ENCODE data around the gene SDC1. TPM values are rescaled to one million over a fixed set of nuclear protein-coding genes. Genes with fewer than 3 reads are reported as not detected.
"Not testable (repeated sequence)": the region's sequence is repeated elsewhere in the genome, so short reads cannot be mapped to it uniquely, and the experiment has no call there.

The SDC1 gene
- 0.14 TPM in 1 of 2 replicates, not detected in the other for total RNA-seq

GRCh38 chr2:20224716-20225293 is at the start of gene SDC1:
TSS of gene SDC1 (minus strand) at chr2:20225130. CDS start at chr2:20224867, 263 bp downstream.
- intact Hi-C loops (cut with micrococcal nuclease) = no loop called here

- intact Hi-C loops (cut with micrococcal nuclease) = no loop called here
Observed at GRCh38 chr2:20273042-20273441, 48.1 kb upstream of the SDC1 start.

GRCh38 chr2:20268317-20268716 is 43.4 kb upstream of the SDC1 start:
- intact Hi-C loops (cut with micrococcal nuclease) = not testable (repeated sequence)

- intact Hi-C loops (cut with micrococcal nuclease) = no loop called here
Observed at GRCh38 chr2:20267529-20267928, 42.6 kb upstream of the SDC1 start.

GRCh38 chr2:20264629-20265028 is 39.7 kb upstream of the SDC1 start:
- intact Hi-C loops (cut with micrococcal nuclease) = no loop called here

DNA sequence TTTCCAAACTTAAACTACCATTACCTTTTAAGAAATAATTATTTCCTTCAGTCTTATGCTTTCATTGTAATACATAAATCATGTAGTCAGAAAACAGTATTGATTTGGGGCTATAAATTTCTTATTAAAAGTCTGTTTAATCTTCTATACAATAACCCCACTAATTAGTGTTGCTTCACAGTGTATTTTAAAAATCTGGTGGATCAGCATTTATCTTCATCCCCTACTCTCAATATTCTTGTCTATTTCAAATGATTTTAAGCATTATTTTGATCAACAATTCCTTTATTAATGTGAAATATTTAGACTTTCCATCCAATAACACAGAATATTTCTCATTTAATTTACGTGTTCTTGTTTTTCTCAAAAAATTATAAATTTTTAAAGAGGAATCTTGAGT is 32.5 kb upstream of the SDC1 start:
- intact Hi-C loops (cut with micrococcal nuclease) = no loop called here

DNA sequence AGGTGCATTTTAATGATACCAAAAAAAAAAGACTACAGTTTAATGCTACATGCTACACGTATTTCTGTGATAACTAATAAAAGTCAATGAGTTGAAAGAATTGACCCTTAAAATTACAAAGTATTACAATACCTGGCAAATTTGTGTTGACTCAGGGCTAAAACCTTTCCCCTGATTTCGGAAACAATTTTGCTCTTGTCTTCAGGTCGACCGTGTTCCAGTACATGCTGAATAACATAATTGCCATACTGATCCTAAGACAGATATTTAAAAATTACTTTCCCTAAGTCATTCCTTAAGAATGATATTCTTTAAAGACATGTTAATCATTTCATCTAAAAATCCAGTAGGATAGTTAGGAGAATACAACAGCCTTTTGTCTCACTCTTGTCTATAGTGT is 29.8 kb upstream of the SDC1 start:
- intact Hi-C loops (cut with micrococcal nuclease) = no loop called here

DNA sequence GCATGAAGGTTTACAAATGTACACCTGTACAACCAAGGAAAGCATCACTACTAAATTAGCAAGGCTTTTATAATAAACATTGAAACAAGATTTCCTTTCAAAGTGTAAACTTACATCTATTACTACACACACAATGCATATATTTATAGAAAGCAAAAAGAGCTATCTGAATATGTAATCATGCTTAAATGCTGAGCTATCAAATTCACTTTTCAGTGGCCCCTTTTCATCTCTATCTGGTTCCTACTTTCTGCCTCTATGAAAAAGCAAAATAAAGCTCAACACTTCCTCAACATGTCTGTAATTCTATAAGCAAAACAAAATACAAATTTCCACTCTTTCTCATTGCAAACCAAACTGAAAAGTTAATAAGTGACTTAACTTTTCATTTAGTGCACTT is 25.5 kb upstream of the SDC1 start:
- intact Hi-C loops (cut with micrococcal nuclease) = no loop called here

DNA sequence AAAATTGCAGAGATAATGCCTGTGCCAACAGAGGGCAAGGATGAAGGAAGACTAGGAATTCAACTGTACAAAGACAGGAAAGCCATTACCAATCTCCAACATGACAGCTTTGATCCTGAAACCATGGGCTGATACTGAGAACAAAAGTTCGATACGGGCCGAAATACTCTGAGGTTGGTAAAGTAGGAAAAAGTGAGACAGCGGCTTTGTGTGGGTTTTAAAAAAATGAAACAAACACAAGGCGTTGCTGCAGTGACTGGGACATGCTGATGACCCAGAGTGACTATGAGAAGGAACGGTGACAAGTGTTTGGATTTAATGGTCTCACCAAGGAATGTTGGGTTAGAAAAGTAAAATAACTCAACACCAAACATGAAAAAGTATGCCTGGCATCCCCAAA is 24.2 kb upstream of the SDC1 start:
- intact Hi-C loops (cut with micrococcal nuclease) = loop anchor here (10.0 kb wide), 2 partner anchors 176 to 406 kb away; partner anchors contain the start of gene HS1BP3

GRCh38 chr2:20247084-20247483 is 22.2 kb upstream of the SDC1 start:
- intact Hi-C loops (cut with micrococcal nuclease) = loop anchor here (10.0 kb wide), 2 partner anchors 178 to 408 kb away; partner anchors contain the start of gene HS1BP3

- intact Hi-C loops (cut with micrococcal nuclease) = loop anchor here (10.0 kb wide), 2 partner anchors 181 to 411 kb away; partner anchors contain the start of gene HS1BP3
Observed at GRCh38 chr2:20243637-20244036, 18.7 kb upstream of the SDC1 start.

DNA sequence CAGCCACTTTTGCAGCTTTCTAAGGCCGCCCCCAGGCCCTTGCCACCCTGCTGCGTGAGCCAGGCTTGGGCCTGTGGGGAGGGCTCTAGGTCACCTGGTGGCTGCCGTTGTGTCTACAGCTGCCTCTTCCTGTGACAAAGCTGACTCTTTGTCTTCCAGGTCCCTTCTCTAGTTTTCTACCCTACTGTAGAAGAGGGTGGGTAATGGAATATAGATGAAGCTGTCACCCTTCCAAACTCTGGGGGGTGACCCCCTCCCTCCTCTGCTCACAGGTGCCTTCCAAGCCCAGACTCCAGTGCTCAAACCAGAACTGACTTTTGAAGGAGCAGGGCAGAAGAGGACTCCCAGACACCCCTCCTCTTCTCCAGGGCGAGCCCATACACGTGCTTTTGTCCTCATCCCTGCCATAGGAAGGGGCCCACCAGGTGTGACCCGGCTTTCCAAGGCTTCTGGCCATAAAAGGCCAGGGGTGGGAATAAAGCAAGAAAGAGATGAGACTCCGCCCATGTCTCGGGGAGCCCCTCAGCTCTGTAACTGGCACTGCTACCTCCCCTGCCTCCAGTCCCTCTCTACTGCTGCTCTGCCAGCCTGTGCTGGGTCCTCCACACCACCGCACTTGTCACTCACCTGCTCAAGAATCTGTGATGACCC is 17.9 kb upstream of the SDC1 start:
- intact Hi-C loops (cut with micrococcal nuclease) = loop anchor here (10.0 kb wide), 2 partner anchors 182 to 412 kb away; partner anchors contain the start of gene HS1BP3

DNA sequence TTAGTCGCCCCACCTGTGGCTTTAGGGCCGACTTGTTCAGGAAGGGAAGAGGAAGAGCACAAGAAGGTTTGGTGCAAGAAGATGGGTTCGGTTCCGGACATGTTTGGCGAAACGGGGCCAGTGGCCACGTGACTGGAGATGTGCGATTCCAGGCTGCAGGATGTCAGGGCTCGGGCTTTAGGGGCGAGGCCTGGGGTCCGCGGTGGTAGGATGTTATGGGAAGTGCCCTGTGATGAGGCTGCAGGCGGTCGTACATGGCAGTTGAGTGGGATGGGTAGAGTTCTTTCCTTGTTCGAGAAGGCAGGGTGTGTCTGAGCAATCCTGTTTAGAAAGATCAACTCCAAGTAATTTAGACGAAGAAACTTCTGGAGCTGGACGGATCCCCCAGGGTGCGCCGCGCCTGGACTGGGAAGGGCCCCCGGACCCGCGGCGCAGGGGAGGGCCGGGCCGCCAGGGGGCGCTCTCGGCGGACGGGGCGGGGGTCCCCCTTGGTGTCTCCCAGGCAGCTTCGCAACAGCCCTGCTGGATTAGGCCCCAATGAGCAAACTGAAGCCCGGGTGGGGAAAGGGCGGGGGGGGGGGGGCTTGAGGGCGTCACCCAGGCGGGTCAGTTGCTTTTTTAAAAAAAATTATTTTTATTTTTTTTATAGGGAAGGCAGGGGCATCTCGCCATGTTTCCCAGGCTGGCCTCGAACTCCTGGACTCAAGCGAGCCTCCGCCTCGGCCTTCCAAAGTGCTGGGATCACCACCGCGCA is 17.2 kb upstream of the SDC1 start:
- intact Hi-C loops (cut with micrococcal nuclease) = loop anchor here (10.0 kb wide), 2 partner anchors 183 to 413 kb away; partner anchors contain the start of gene HS1BP3

DNA sequence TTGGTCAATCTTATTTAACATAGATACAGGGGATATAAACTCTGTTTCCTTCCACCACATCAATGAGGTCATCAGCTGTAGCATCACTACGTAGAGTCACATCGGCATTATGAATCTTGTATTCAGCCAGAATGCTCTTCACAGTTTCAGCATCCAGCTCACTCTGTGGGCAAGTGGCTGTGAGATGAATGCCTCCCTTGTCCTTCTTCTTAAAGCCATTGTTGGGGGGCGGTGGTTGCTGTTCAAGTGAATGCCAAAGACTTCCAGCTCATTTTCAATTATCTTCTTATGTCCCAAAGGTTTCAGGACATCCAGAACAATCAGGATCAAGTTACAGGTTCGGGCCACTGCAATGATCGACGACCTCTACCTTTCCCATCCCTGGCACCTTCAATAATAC is 15.4 kb upstream of the SDC1 start:
- intact Hi-C loops (cut with micrococcal nuclease) = loop anchor here (10.0 kb wide), 2 partner anchors 185 to 415 kb away; partner anchors contain the start of gene HS1BP3

GRCh38 chr2:20236496-20236895 is 11.6 kb upstream of the SDC1 start:
- intact Hi-C loops (cut with micrococcal nuclease) = no loop called here

GRCh38 chr2:20235655-20236305 is 10.8 kb upstream of the SDC1 start:
- intact Hi-C loops (cut with micrococcal nuclease) = no loop called here

- intact Hi-C loops (cut with micrococcal nuclease) = not testable (repeated sequence)
Observed at GRCh38 chr2:20234597-20234996, 9.7 kb upstream of the SDC1 start.

DNA sequence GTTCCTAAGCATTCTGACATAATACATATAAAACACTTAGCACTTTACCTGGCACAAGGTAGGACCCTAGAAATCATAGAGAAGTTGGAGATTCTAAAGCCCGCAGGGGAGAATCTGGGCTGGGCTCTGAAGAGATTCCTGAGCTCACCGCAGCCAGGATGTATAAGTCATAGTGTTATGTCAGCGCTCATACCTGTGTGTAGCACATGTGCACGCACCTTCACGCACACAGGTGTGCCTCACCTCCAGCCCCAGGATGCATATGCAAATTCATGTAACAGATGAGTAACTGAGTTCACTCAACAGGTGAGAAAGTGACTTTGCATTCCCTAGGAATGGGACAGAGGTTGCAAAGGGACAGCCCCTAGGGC is 7.9 kb upstream of the SDC1 start:
- intact Hi-C loops (cut with micrococcal nuclease) = no loop called here

- intact Hi-C loops (cut with micrococcal nuclease) = no loop called here
Observed at GRCh38 chr2:20231598-20232026, 6.7 kb upstream of the SDC1 start.

DNA sequence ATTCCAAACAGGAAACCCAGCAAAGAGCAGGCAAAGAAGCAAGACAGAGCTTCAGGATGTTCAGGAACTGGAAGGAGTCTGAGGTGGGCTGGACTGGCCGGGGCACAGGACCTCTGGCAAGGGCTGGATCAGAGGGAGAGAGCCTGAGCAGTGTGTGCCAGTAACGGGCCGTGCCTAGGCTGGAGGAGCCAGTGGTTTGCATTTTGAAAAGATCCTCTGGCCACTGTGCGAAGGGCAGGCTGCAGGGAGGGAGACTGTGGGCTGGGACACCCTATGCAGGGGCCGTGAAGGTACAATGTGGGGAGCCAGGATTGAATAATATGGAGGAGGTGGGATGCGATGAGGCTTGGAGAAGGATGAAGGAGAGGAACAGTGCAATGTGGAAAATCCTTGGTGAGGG is 6.2 kb upstream of the SDC1 start:
- intact Hi-C loops (cut with micrococcal nuclease) = no loop called here

GRCh38 chr2:20230114-20230425 is 5.1 kb upstream of the SDC1 start:
- intact Hi-C loops (cut with micrococcal nuclease) = no loop called here

Measured in T-helper 2 cell treated with Interferon-gamma antibody and Interleukin-4, amounts not matched to agents 100 ng/mL and 5 ng/mL, for 36 hours (primary cell).